Daoy (cell line): ENCODE measurements around the gene WDR5. TPM values are rescaled to one million over a fixed set of nuclear protein-coding genes. Genes with fewer than 3 reads are reported as not detected.

Experiments used
- DNase-seq: peaks from one replicate; pipeline ENCODE4 v3.0.0-alpha.2; 2015; ENCODE audit warnings: low read depth
- total RNA-seq: library from RNA; depleted of rRNA; stranded (reverse); fragments of >200 nt; shearing (Covaris generic); gene quantifications from 2 replicates; pipeline ENCODE4 v1.2.3, GENCODE V29; 2014

Gene WDR5
- total RNA-seq, 1 experiment from 2014 or later, result 40.9 TPM

DNA sequence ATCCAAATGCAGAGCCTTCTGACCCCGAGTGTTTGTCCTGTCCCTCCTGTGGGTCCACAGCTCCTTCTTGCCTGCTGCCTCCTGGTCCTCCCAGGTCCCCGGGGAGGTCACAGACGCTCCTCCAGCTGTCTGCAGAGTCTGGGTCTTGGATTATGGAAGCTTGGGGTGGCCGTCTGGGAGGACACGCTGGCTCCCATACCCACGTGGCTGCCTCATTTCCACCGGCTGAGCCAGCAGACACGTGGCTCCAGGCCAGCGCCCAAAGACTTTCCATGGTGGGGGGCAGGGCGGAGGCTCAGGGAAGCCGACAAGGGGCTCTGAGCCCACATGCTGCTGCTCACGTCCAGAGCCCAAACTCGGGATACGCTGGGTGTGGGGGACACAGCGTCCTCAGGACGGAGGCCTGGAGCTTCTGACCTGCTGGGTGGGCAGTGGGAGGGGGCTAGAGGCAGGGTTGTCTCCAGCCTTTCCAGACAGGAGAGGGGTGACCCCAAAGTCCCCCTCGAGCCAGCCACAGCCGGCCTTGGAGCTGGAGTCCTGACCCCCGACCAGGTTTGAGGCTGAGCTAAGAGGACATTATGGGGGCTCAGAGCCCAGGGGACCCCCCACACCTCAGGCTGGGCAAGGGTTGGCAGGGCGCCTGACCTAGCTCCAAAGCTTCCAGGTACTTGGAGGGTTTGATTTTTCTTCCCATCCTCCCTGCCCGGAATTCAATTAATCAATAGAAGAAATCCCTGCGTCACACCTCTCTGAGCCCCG, 52.7 kb downstream of the WDR5 start:
- no peak for DNase-seq

DNA sequence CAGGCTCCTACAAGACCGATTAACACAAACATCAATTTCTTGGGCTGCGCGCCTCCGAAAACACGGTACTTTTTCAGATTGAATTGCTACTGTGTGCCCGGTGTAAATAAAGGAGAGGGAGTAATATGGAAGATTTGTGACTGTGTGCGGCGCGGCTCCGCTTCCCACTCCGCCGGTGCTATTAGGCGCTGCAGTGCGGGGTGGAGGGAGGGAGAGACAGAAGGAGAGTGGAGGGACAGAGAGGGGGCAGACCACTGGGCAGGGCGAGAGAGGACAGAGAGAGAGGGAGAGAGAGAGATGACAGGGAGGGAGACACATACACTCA, 53.2 kb downstream of the WDR5 start:
- no peak for DNase-seq

DNA sequence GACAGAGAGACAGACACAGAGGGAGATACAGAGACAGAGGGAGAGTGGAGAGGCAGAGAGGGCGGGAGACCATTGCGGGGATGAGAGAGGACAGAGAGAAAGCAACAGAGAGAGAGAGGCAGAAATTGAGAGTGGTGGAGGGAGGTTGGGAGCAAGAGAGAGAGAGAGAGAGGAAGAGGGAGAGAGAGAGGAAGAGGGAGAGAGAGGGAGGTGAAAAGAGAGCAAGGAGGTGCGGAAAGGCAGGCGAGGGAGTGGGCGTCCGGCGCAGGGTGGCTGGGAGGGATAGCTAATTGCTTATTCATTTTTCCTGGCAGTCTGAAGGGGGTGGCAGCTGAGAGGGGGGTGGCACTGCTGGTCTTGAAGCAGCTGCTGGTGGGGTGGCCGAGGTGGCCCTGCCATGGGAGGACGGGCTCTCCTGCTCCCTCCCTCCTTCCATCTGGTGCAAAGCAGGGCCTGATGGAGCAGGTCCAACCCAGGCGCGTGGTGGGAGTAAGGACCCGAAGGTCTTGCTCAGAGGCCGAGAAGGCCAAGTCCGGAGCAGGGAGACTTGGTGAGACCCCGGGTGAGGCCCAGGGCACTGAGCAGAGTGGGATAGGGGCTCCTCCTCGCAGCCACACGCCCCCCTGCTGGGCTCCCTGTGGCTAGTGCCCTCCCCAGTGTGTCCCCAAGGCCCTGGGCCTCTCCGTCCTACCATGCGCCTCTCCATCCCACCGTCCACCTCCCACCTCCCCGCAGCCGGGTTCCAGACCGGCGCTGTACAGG, 53.8 kb downstream of the WDR5 start:
- DNase-seq, result no peak

DNA sequence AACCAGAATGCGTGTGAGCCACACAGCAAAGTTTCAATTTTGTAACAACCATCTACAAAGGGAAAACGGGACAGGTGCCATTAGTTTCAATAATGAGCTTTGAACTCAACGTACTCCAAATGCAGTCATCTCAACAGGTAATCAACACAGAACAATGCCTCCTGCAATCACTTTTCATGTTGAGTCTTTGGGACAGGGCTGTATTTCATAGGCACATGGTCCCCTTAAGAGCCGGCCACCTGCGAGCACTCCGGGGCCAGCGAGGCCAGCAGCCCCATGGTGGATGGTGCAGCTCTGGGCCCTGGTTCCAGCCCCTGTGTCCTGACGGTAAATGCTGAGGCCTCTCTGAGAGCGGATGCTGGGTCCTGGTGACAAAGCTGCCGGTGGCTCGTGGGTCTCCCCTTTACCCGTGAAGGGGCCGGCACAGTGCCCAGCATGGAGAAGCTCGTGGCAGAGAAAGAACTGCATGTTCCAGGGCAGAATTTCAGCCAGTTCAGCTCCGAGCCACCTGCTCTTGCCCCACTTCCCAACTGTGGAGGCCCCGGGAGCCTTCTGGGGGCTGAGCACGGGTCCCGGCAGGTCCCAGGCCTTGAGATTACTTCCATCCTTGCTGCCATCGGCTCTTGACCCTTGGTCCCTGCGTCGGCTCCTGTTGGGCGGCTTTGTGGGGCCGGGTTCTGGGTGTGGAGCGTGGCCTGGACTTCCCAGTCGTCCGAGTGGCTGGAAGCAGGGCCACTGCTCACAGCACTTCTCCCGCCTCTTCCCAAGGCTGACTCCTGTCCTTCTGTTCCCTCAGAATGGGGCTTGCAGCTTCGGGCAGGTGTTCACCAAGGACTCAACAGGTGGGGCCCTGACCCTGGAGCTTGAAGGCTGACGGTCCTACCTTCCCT, 54.6 kb downstream of the WDR5 start:
- no peak for DNase-seq

DNA sequence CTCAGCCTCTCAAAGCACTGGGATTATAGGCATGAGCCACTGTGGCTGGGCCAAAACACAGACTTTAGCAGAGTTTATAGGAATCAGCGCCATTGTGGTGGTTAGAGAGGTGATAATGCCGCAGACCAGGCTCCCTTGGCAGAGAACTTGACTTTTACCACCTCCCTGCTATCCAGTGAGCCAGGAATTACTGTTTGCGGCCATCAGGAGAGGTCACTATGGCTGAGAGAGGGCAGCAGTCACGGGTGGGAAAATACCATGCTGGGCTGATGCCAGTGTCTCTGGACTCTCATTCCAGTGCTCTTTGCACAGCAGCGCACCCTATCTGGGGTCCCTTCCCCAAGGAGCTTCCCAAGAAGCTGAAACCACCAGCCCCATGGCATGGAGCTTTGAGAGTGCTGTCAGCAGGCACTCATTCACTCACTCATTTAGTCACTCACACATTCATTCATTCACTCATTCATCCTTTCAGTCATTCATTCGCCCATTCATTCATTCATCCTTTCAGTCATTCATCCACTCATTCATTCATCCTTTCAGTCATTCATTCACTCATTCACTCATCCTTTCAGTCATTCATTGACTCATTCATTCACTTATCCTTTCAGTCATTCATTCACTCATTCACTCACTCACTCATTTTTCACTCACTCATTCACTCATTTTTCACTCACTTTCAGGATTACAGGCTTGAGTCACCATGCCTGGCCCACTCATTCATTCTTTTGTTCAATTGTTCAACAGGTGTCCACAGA, 55.8 kb downstream of the WDR5 start:
- no peak for DNase-seq

DNA sequence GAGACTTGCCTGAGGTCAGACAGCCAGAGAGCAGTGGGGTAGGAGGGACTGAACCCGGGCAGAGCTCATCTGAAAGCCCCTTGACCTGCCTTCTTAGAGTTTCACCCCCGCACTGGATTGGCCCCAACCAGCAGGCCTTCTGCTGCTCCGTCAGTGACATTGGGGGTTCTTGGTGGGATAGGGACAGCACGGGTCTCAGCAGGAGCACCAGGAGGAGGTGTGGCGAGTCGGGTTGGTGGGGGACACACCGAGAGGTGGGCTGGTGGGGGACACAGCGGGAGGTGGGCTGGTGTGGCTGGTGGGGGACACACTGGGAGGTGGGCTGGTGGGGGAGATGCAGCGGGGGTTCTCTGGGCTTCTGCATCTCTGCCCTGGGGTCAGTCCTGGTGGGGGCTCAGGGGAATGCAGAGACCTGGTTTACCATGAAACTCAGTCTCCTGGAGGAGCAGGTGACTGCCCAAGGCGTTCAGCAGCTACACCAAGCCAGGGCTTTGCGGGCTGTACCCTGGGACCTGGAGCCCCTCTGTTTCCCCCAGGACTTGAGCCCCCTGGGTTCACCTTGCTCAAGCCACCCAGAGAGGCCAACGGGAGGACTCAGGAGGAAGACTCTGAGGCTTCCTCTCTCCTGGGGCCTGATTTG, 56.5 kb downstream of the WDR5 start:
- DNase-seq, result no peak

DNA sequence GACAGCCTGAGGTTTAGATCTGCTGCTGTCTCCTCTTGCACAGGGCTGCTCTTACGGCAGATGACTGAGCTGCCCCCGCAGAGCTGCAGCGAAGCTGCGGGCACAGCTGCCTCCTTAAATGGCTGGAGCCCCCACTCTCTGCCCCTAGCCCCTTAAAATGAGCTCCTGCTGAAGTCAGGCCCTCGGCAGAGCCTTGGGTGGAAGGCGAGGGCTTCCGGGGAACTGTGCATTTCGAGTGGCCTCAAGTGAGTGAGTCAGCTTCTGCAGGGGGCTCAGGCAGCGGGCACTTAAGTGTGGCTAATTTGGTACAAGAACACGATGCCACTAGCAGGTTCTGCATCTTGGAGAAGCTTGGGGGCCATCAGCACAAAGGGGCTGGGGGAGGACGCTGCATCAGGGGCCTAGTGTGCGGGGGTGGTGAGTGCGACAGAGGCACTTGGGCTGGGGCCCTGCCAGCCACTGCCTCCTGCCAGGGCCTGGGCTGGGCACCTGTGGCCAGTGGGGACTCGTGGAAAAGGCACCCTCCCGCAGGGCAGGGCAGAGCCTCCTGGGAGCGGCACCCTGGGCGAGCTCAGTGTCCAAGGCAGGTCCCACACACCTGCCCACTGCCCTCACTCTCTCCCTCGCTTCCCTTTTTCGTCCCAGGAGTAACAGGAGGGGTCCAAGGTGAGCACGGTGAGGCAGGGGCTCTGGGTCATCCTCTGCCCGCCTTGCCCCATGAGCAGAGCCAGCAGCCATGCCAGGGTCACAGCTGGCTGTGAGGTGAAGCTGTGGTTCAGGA, 57.3 kb downstream of the WDR5 start:
- DNase-seq, result peak; percentile 65

DNA sequence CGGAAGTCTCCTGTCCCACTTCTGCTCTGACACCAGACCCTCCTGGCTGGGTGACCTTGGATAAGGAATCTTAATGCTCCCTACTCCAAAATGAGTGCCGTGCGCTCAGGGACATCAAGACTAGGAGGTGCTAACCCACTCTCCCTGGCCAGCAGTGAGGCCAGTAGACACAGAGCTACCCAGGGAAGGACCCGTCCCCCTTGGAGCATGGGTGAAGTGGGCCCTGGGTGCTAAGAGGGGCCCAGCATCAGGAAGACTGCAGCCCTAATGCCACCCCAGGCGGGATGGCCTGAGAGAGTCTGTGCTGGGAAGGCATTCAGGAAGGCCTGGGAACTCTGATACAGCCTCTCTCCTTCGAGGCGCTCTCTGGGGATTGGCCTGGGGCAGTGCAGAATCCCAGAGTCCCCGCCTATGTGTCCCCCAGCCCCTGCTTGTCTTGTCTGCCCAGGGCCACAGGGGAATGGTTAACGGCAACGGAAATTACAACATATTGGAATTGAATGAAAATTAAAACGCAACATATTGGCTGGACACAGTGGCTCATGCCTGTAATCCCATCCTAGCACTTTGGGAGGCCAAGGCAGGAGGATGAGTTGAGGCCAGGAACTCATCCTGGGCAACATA, 58.1 kb downstream of the WDR5 start:
- no peak for DNase-seq

DNA sequence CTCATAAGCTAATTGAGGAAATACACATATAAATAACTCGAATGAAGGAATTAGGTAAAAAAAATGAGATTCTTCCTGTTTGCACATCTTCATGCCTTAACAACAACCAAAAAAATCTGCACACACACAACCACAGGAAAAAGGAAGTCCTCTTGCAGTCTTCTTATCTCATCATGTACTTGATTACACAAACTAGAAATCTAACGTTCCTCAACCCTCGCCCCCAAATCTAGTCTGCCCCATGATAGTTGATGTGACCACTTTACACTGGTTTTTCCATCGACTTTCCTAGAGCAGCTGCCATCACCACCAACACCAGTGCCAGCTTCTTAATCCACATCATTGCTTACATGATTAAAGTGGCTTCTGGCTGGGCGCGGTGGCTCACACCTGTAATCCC, 59.7 kb downstream of the WDR5 start:
- no peak for DNase-seq

DNA sequence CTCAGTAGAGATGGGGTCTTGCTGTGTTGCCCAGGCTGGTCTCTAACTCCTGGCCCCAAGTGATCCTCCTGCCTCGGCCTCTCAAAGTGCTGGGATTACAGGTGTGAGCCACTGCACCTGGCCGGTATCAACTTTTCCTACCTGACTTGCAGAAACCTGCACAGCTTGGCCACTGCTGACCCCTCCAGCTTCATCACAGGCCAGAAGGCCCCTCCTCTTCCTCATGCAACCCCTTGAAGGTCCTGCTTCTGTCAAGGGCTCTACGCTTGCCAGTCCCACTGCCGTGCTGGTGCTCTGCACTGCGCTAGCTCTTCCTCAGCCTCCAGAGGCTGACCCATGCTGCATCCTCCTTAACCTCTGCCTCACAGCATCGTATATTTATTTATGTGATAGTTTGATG, 61.0 kb downstream of the WDR5 start:
- no peak for DNase-seq

DNA sequence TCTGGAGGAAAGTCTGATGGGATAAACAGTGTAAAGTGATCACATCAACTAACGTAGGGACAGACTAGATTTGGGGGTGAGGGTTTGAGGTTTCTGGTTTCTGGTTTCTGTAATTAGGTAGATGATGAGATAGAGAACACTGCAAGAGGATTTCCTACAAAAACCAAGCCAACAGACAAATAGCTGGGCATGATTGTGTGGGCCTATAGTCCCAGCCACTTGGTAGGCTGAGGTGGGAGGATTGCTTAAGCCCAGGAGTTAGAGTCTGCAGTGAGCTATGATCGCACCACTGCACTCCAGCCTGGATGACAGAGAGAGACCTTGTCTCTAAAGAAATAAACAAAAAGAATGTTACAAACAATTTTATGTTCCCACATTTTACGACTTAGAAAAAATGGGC, 62.9 kb downstream of the WDR5 start:
- no peak for DNase-seq

DNA sequence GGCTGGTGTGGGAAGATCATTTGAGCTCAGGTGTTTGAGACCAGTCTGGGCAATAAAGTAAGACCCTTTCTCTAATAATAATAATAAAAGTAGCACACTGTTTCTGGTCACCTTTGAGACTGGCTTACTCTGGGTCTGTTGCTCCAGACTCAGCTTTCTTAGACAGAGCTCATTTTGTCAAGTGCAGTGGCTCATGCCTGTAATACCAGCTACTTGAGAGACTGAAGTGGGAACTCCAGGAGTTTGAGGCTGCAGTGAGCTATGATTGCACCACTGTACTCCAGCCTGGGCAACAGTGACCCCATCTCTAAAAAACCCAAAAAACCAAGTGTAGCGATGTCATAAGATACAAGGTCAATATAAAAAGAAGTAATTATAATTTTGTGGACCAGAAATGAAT, 64.8 kb downstream of the WDR5 start:
- DNase-seq, result no peak

DNA sequence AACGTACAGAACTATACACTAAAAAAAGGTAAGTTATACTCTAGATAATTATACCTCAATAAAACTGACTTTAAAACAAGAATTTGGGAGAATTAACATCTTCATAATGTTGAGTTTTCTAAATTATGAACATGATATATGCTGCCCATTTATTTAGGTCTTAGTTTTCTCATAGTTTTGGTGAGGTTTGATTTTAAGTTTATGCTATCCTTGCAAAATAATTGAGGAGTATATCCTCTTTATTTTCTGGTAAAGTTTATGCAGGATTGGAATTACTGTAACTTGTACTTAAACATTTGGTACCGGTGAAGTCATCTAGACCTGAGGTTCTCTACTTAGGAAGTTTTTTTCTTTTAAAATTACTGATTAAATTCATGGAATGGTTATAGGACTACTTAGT, 67.3 kb downstream of the WDR5 start:
- DNase-seq, result no peak

DNA sequence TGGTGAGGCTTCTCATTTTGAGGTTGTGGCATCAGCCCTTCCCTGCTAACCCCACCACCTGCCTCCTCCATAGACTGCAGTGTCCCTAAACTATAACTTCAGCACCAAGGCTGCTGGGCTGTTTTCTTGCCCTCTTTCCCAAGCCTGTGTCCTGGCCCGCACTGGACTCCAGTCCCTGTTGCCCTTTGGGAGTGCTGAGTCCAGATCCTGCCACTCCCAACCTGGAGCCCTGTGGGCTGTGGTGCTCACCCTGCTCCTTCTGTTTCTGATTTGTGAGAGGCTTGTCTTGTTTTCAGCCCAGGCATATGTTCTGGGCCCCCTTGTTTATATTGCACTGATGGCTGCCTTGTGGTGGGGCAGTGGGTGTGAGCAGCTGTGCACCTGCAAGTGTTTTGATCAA, 68.2 kb downstream of the WDR5 start:
- no peak for DNase-seq

DNA sequence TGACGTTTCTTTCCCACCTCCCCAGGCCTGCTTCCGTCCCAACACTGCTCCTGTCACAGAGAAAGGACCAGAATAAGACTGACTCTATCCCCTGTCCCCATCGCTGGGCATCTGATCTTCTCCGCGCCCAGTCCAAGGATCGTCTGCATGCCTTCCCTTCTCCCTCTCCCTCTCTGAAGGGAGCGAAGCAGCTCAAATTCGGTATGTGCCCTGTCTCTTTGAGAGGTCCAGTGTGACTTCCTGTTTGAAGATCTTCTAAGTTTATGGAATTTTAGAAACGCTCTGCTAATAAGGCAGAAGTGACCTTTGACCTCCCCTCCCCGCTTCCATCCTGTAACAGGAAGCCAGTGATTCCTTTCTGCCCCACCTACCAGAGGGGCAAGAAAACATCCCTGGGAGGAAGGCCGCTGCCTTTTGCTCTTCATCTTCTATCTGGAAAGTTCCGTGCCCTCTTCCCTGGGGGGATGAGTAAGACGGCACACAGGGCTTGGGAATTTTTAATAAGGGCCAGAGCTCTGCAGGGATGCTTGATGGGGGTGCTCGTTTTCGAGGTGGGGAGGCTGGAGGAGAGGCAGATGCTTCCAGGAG, 69.2 kb downstream of the WDR5 start:
- peak; percentile 46 for DNase-seq

DNA sequence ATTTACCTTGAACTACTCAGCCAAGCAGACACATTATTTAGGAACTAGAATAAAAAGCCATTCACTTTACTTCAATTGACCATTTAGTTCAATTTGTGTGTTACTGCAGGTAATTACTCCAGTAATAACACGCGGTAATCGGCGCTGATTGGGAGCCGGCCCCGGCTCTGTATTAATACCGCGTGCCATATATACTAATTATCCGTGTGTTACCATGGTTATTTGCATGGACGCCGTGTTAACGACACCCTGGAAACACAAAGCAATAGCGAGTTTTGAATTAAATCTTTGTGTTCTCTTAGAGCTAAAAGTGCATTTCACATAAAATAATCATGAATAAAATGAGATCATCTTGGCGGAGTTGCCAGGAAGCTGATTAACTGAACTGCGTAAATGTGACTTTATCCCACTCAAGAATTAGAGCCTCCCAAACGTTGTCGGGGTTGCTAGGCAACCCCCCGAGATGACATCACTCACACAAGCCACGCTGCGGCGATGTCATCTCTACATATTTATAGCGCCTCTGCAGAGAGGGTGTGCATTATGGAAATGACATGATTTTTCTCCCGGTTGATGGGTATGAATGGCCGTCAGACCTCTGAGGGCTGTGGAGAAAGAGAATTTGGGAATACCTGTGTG, 69.9 kb downstream of the WDR5 start:
- DNase-seq, result peak; percentile 86

DNA sequence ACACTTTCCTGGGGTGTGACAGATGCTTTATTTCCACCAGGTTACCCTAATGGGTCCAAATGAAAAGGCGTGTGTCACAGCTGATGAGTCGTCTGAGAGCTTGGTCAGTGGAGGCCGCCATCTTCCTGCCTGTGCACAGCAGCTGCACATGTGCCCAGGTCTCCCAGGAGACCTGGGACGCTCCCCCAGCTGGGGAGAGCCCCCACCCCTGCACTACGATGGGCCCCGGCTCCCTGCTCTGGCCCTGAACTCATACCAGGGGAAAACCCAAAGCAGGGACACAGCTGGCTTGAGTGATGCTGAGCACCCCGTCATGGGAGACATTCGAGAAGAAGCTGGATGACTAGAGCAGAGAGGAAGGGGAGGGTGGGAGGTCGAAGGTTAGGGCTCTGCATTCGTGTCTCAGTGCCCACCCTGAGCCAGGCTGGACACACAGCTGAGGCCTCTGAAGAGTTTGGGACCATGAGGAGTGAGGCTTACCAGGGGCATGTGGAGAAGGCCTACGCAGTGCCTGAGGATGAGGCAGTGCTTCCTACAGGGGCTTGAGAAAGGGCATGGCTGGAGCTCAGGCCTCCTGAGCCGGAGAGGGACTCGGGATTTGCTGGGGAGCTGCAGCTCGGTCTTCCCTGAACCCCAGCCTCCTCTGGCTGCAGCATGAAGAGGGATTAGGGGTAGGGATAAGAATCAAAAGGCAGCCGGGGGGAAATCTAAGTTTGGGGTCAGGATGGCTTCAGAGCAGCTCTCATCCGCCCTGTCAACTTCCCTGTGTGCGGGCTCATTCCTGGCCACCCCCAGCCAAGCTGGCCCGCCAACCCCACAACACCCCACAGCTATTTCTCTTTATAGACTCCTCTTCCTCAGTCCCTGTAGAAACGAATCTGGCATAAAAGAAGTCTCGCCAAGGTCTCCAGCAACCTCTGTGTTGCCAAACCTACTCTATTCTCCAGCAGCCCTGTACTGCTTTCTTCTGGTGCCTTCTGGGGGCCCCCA, 70.7 kb downstream of the WDR5 start:
- peak; percentile 51 for DNase-seq

DNA sequence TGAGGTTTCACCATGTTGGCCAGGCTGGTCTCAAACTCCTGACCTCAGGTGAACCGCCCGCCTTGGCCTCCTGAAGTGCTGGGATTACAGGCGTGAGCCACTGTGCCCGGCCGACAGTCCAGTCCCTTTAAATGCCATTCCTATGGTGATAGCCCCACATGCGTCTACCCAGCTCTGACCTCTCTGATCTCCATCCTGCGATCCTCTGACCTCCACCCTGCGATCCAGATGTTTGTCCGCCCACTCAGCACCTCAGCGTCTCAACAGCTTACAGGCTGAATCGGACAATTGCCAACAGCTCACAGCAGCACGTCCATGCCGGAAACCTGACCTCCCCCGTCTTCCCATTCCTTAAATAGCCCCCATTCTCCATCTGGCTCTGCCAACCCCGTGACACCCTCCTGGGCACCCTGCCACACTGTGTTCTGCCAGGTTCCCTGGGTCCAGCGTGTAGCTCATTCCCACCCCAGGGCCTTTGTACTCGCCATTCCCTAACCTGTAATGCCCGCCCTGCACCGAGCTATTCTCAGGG, 72.5 kb downstream of the WDR5 start:
- DNase-seq, result no peak
